Caco-2 (cell line): ENCODE data around the gene DNAJB14. TPM values are rescaled to one million over a fixed set of nuclear protein-coding genes. Genes with fewer than 3 reads are reported as not detected.

Source experiments
- BruUV-seq: library from RNA; stranded (reverse); fragments of 400-500 nt; replicated peaks from 2 replicates; lab custom pipeline; 2021; lab: Mats Ljungman, UMichigan
- CTCF ChIA-PET: fragments of 300-600 bp; sonication (Branson Sonifier 250); formaldehyde crosslinking; loops from one replicate; lab custom pipeline; 2022; ENCODE audit warnings: antibody characterized with exemption; lab: Charles Lee
- POLR2A ChIA-PET: fragments of 300-600 bp; sonication (Branson Sonifier 250); formaldehyde crosslinking; loops from one replicate; lab custom pipeline; 2022; ENCODE audit warnings: antibody characterized with exemption; lab: Charles Lee
- DNase-seq, 2 experiments: peaks; one replicate each; pipeline versions ENCODE4 v3.0.0 to v3.0.0-alpha.2; 2020 to 2022
- H3K27me3 ChIP-seq: replicated peaks from 2 replicates; pipeline ENCODE4 v1.6.0; 2011; ENCODE audit warnings: low read length; ENCODE audit not compliant: control insufficient read depth, insufficient read depth
- H3K36me3 ChIP-seq: 2 replicates; pipeline ENCODE4 v1.5.1; 2011; ENCODE audit warnings: low read length; ENCODE audit not compliant: control insufficient read depth, insufficient read depth
- H3K4me1 ChIP-seq: fragments of 250-450 bp; sonication (Bioruptor Pico); 2 replicates; pipeline ENCODE4 v1.5.1; 2020; ENCODE audit warnings: mild to moderate bottlenecking
- H3K4me3 ChIP-seq: 2 replicates; pipeline ENCODE4 v1.5.1; 2011; ENCODE audit warnings: low read depth, mild to moderate bottlenecking, control low read depth, low read length
- H3K9me3 ChIP-seq: fragments of 250-450 bp; sonication (Bioruptor Pico); 2 replicates; pipeline ENCODE4 v1.5.1; 2020; ENCODE audit warnings: mild to moderate bottlenecking, moderate library complexity
- H3K27ac Mint-ChIP-seq: one replicate; pipeline ENCODE4 v1.8.0; 2022; ENCODE audit warnings: mixed read lengths; ENCODE audit not compliant: unreplicated experiment
- H3K27me3 Mint-ChIP-seq: one replicate; pipeline ENCODE4 v1.8.0; 2022; ENCODE audit warnings: mixed read lengths; ENCODE audit not compliant: insufficient read depth, unreplicated experiment
- H3K36me3 Mint-ChIP-seq: one replicate; pipeline ENCODE4 v1.8.0; 2022; ENCODE audit warnings: mild to moderate bottlenecking, mixed read lengths; ENCODE audit not compliant: insufficient read depth, unreplicated experiment
- H3K4me1 Mint-ChIP-seq: one replicate; pipeline ENCODE4 v1.8.0; 2022; ENCODE audit warnings: low read depth, mixed read lengths; ENCODE audit not compliant: unreplicated experiment
- H3K4me3 Mint-ChIP-seq: one replicate; pipeline ENCODE4 v1.8.0; 2022; ENCODE audit warnings: mild to moderate bottlenecking, moderate library complexity, mixed read lengths; ENCODE audit not compliant: unreplicated experiment
- H3K9me3 Mint-ChIP-seq: one replicate; pipeline ENCODE4 v1.8.0; 2022; ENCODE audit warnings: mixed read lengths; ENCODE audit not compliant: unreplicated experiment
- CTCF ChIP-seq, 2 experiments: fragments of 200-600 bp in 1 of 2; IDR thresholded peaks; 1 replicate in 1 of 2; 2 replicates in 1 of 2; pipeline versions ENCODE4 v1.5.1 to v1.8.0; 2011 to 2022; ENCODE audit warnings: antibody characterized with exemption in 1 of 2, control low read depth in 1 of 2, inconsistent platforms in 1 of 2, low read depth in 1 of 2, low read length in 1 of 2, mild to moderate bottlenecking in 1 of 2, moderate library complexity in 1 of 2; ENCODE audit not compliant: insufficient read depth in 1 of 2, severe bottlenecking in 1 of 2, unreplicated experiment in 1 of 2
- intact Hi-C: fragments of 100-400 bp; cut with micrococcal nuclease; formaldehyde crosslinking; loops from one replicate; pipeline ENCODE4 v1.10.0; 2022; ENCODE audit not compliant: unreplicated experiment
- total RNA-seq: library from RNA; stranded (reverse); gene quantifications from 2 replicates; pipeline ENCODE4 v1.2.3, GENCODE V29; 2022

DNAJB14 gene
- total RNA-seq, 1 experiment from 2014 or later: 37.3 TPM

- no peaks in the 10 kb centered on the region for H3K9me3 ChIP-seq
- H3K4me3 ChIP-seq: no peak overlapping the region
- intact Hi-C loops: no loop called here
- TF ChIP-seq CTCF (IDR thresholded peaks at IDR 0.05; ENCODE audit: insufficient read depth in 1 of 2, low read depth in 1 of 2, low read length in 1 of 2, severe bottlenecking in 1 of 2, unreplicated experiment in 1 of 2): no peak
- H3K27ac Mint-ChIP-seq: no peak overlapping the region
- H3K4me3 Mint-ChIP-seq: peak overlapping the region; percentile 19
- no peaks in the 10 kb centered on the region for H3K27me3 Mint-ChIP-seq
- H3K36me3 Mint-ChIP-seq: peaks cover 34% of the 10 kb centered on the region
- no peaks in the 10 kb centered on the region for H3K4me1 Mint-ChIP-seq
- no peaks in the 10 kb centered on the region for H3K36me3 ChIP-seq
- no peaks in the 10 kb centered on the region for H3K9me3 Mint-ChIP-seq
- POLR2A ChIA-PET: no interaction called here
- CTCF ChIA-PET: no interaction called here
- H3K27me3 ChIP-seq: no peaks in the 10 kb centered on the region
- no TSS peak for BruUV-seq
- H3K4me1 ChIP-seq: peaks cover 16% of the 10 kb centered on the region; the same call in 1 of the 2 replicates
- DNase-seq: no peak
Observed at GRCh38 chr4:99943904-99944437, 2.4 kb downstream of the DNAJB14 start.

GRCh38 chr4:99938243-99938753 is 8.1 kb downstream of the DNAJB14 start:
- no peak overlapping the region for H3K4me3 ChIP-seq
- H3K4me1 ChIP-seq: no peaks in the 10 kb centered on the region
- no TSS peak for BruUV-seq
- no peaks in the 10 kb centered on the region for H3K27me3 Mint-ChIP-seq
- no peaks in the 10 kb centered on the region for H3K27me3 ChIP-seq
- no peak overlapping the region for H3K27ac Mint-ChIP-seq
- ChIA-PET CTCF (no interaction called here), POLR2A (no interaction called here)
- intact Hi-C loops: no loop called here
- no peaks in the 10 kb centered on the region for H3K4me1 Mint-ChIP-seq
- H3K9me3 Mint-ChIP-seq: peaks cover 9% of the 10 kb centered on the region
- DNase-seq: no peak
- H3K9me3 ChIP-seq: peaks cover 13% of the 10 kb centered on the region; the same call in 1 of the 2 replicates
- H3K4me3 Mint-ChIP-seq: no peak overlapping the region
- no peaks in the 10 kb centered on the region for H3K36me3 ChIP-seq
- H3K36me3 Mint-ChIP-seq: peaks cover 20% of the 10 kb centered on the region
- TF ChIP-seq CTCF (IDR thresholded peaks at IDR 0.05; ENCODE audit: insufficient read depth in 1 of 2, low read depth in 1 of 2, low read length in 1 of 2, severe bottlenecking in 1 of 2, unreplicated experiment in 1 of 2): no peak

GRCh38 chr4:99934891-99935290 is 11.5 kb downstream of the DNAJB14 start:
- Mint-ChIP-seq H3K4me1 (no peaks in the 10 kb centered on the region), H3K36me3 (peaks cover 26% of the 10 kb centered on the region), H3K4me3 (no peak overlapping the region), H3K27ac (no peak overlapping the region), H3K27me3 (no peaks in the 10 kb centered on the region), H3K9me3 (peaks cover 9% of the 10 kb centered on the region)
- no peak for TF ChIP-seq CTCF (IDR thresholded peaks at IDR 0.05; ENCODE audit: insufficient read depth in 1 of 2, low read depth in 1 of 2, low read length in 1 of 2, severe bottlenecking in 1 of 2, unreplicated experiment in 1 of 2)
- Histone ChIP-seq H3K4me1 (no peaks in the 10 kb centered on the region), H3K4me3 (no peak overlapping the region), H3K9me3 (peaks cover 13% of the 10 kb centered on the region; the same call in 1 of the 2 replicates), H3K27me3 (no peaks in the 10 kb centered on the region), H3K36me3 (no peaks in the 10 kb centered on the region)
- intact Hi-C loops: no loop called here
- ChIA-PET CTCF (no interaction called here), POLR2A (no interaction called here)
- BruUV-seq: no TSS peak
- no peak for DNase-seq
